ENCODE results near the gene BEX3.
"Not testable (repeated sequence)": the region's sequence is repeated elsewhere in the genome, so short reads cannot be mapped to it uniquely, and the experiment has no call there.

The BEX3 gene

GRCh38 chrX:103382877-103383276, 6.5 kb downstream of the BEX3 start:
- no peak for DNase-seq (ENCODE audit: low read depth in 2 of 2)

GRCh38 chrX:103384672-103385071, 8.3 kb downstream of the BEX3 start:
- DNase-seq (ENCODE audit: low read depth in 2 of 2) = no peak

- not testable (repeated sequence) for DNase-seq (ENCODE audit: low read depth in 2 of 2)
These were observed 9.0 kb downstream of the BEX3 start for GRCh38 chrX:103385283-103385830.

GRCh38 chrX:103386332-103386731, 10.0 kb downstream of the BEX3 start:
- no peak for DNase-seq (ENCODE audit: low read depth in 2 of 2)

GRCh38 chrX:103393487-103393886, 17.1 kb downstream of the BEX3 start:
- no peak for DNase-seq (ENCODE audit: low read depth in 2 of 2)

GRCh38 chrX:103396186-103396585, 19.8 kb downstream of the BEX3 start:
- no peak for DNase-seq (ENCODE audit: low read depth in 2 of 2)

GRCh38 chrX:103396660-103397059, 20.3 kb downstream of the BEX3 start:
- DNase-seq (ENCODE audit: low read depth in 2 of 2) = no peak

- no peak for DNase-seq (ENCODE audit: low read depth in 2 of 2)
These were observed 21.4 kb downstream of the BEX3 start for GRCh38 chrX:103397707-103398106.

- DNase-seq (ENCODE audit: low read depth in 2 of 2) = no peak
These were observed 22.1 kb downstream of the BEX3 start for GRCh38 chrX:103398421-103398864.

GRCh38 chrX:103399744-103400143, 23.4 kb downstream of the BEX3 start:
- no peak for DNase-seq (ENCODE audit: low read depth in 2 of 2)

GRCh38 chrX:103400931-103401330, 24.6 kb downstream of the BEX3 start:
- no peak for DNase-seq (ENCODE audit: low read depth in 2 of 2)

- DNase-seq (ENCODE audit: low read depth in 2 of 2) = no peak
These were observed 28.1 kb downstream of the BEX3 start for GRCh38 chrX:103404231-103405008.

- no peak for DNase-seq (ENCODE audit: low read depth in 2 of 2)
These were observed 28.6 kb downstream of the BEX3 start for GRCh38 chrX:103405009-103405333.

GRCh38 chrX:103406256-103406655, 29.9 kb downstream of the BEX3 start:
- DNase-seq (ENCODE audit: low read depth in 2 of 2) = no peak

GRCh38 chrX:103407776-103408175, 31.4 kb downstream of the BEX3 start:
- DNase-seq (ENCODE audit: low read depth in 2 of 2) = no peak

GRCh38 chrX:103411721-103412120, 35.4 kb downstream of the BEX3 start:
- DNase-seq (ENCODE audit: low read depth in 2 of 2) = not testable (repeated sequence)

- no peak for DNase-seq (ENCODE audit: low read depth in 2 of 2)
These were observed 37.5 kb downstream of the BEX3 start for GRCh38 chrX:103413705-103414387.

GRCh38 chrX:103414561-103414960, 38.2 kb downstream of the BEX3 start:
- DNase-seq (ENCODE audit: low read depth in 2 of 2) = no peak

GRCh38 chrX:103415068-103415467, 38.7 kb downstream of the BEX3 start:
- no peak for DNase-seq (ENCODE audit: low read depth in 2 of 2)

- DNase-seq (ENCODE audit: low read depth in 2 of 2) = no peak
These were observed 39.2 kb downstream of the BEX3 start for GRCh38 chrX:103415528-103415927.

GRCh38 chrX:103417370-103417769, 41.0 kb downstream of the BEX3 start:
- DNase-seq (ENCODE audit: low read depth in 2 of 2) = no peak

GRCh38 chrX:103417933-103418332, 41.6 kb downstream of the BEX3 start:
- DNase-seq (ENCODE audit: low read depth in 2 of 2) = no peak

- DNase-seq (ENCODE audit: low read depth in 2 of 2) = no peak
These were observed 42.5 kb downstream of the BEX3 start for GRCh38 chrX:103418811-103419340.
